Coronary artery (tissue), 2 donors: ENCODE results near the gene SLC25A39.

Experiments
- DNase-seq: peaks from one replicate; pipeline ENCODE4 v3.0.0-alpha.2; 2017; ENCODE audit warnings: low spot score
- H3K27ac ChIP-seq, 2 donors: fragments of 200-600 bp; sonication (generic); one replicate each; pipeline ENCODE4 v1.5.1; 2016 to 2019
- H3K4me3 ChIP-seq: fragments of 200-600 bp; sonication (generic); 2 replicates; pipeline ENCODE4 v1.5.1; 2016; ENCODE audit warnings: mild to moderate bottlenecking, moderate library complexity
- CTCF ChIP-seq: fragments of 200-600 bp; sonication (generic); IDR thresholded peaks from one replicate; pipeline ENCODE4 v1.5.1; 2019; ENCODE audit warnings: antibody characterized with exemption

SLC25A39 gene

GRCh38 chr17:44352828-44353671, 28.4 kb upstream of the SLC25A39 start:
- no peak for DNase-seq
- TF ChIP-seq CTCF = no peak
- Histone ChIP-seq H3K27ac (peak overlapping the region in 1 of 2 donors; percentile 61), H3K4me3 (peak overlapping the region; percentile 74)

- no peak overlapping the region for H3K4me3 ChIP-seq
- TF ChIP-seq CTCF = no peak
- DNase-seq = no peak
- no peak overlapping the region for H3K27ac ChIP-seq
Observed at GRCh38 chr17:44351961-44352827, 27.6 kb upstream of the SLC25A39 start.

GRCh38 chr17:44351464-44351863, 26.8 kb upstream of the SLC25A39 start:
- TF ChIP-seq CTCF = no peak
- no peak overlapping the region for H3K27ac ChIP-seq
- no peak overlapping the region for H3K4me3 ChIP-seq
- DNase-seq = no peak

- H3K4me3 ChIP-seq = no peak overlapping the region
- H3K27ac ChIP-seq = no peak overlapping the region
- no peak for DNase-seq
- TF ChIP-seq CTCF = peak; percentile 40
Observed at GRCh38 chr17:44350733-44351226, 26.2 kb upstream of the SLC25A39 start.

- TF ChIP-seq CTCF = no peak
- no peak for DNase-seq
- Histone ChIP-seq H3K4me3 (no peak overlapping the region), H3K27ac (no peak overlapping the region)
Observed at GRCh38 chr17:44349553-44350070, 25.0 kb upstream of the SLC25A39 start.

- H3K4me3 ChIP-seq = no peak overlapping the region
- TF ChIP-seq CTCF = no peak
- no peak for DNase-seq
- no peak overlapping the region for H3K27ac ChIP-seq
Observed at GRCh38 chr17:44348988-44349364, 24.4 kb upstream of the SLC25A39 start.
